ENCODE results near the gene HNRNPLL. TPM values are rescaled to one million over a fixed set of nuclear protein-coding genes. Genes with fewer than 3 reads are reported as not detected.
"Not testable (repeated sequence)": the region's sequence is repeated elsewhere in the genome, so short reads cannot be mapped to it uniquely, and the experiment has no call there.

Gene HNRNPLL
- total RNA-seq, 2 donors from 2014 or later: 84.9 to 122 TPM

- Mint-ChIP-seq H3K27me3 (no peaks in the 10 kb centered on the region), H3K4me1 (no peaks in the 10 kb centered on the region), H3K9me3 (no peaks in the 10 kb centered on the region), H3K4me3 (no peak overlapping the region), H3K27ac (no peak overlapping the region), H3K36me3 (ENCODE audit: low read depth) (peaks cover 76% of the 10 kb centered on the region)
- no peak for ATAC-seq (replicated peaks)
These were observed 44.7 kb downstream of the HNRNPLL start for GRCh38 chr2:38557981-38558380.

GRCh38 chr2:38557217-38557616 lies 45.5 kb downstream of the HNRNPLL start:
- H3K9me3 Mint-ChIP-seq: no peaks in the 10 kb centered on the region
- ATAC-seq (replicated peaks): no peak

GRCh38 chr2:38556006-38556801 lies 46.5 kb downstream of the HNRNPLL start:
- H3K9me3 Mint-ChIP-seq: no peaks in the 10 kb centered on the region
- no peak overlapping the region for H3K4me3 Mint-ChIP-seq
- peaks cover 9% of the 10 kb centered on the region for H3K4me1 Mint-ChIP-seq
- no peak for ATAC-seq (replicated peaks)
- peaks cover 77% of the 10 kb centered on the region for H3K36me3 Mint-ChIP-seq (ENCODE audit: low read depth)
- H3K27ac Mint-ChIP-seq: no peak overlapping the region
- no peaks in the 10 kb centered on the region for H3K27me3 Mint-ChIP-seq

More at GRCh38 chr2:38557217-38557616, 45.5 kb downstream of the HNRNPLL start:
- H3K4me3 Mint-ChIP-seq: no peak overlapping the region
- H3K27me3 Mint-ChIP-seq: no peaks in the 10 kb centered on the region
- H3K27ac Mint-ChIP-seq: peak overlapping the region; percentile 33
- H3K4me1 Mint-ChIP-seq: peaks cover 3% of the 10 kb centered on the region
- peaks cover 77% of the 10 kb centered on the region for H3K36me3 Mint-ChIP-seq (ENCODE audit: low read depth)

GRCh38 chr2:38554973-38555595 lies 47.6 kb downstream of the HNRNPLL start:
- Mint-ChIP-seq H3K36me3 (ENCODE audit: low read depth) (peaks cover 75% of the 10 kb centered on the region), H3K4me3 (no peak overlapping the region), H3K27me3 (no peaks in the 10 kb centered on the region), H3K4me1 (peaks cover 9% of the 10 kb centered on the region), H3K9me3 (no peaks in the 10 kb centered on the region), H3K27ac (peak overlapping the region; percentile 24)
- peak; percentile 23 for ATAC-seq (replicated peaks)

GRCh38 chr2:38553554-38553953 lies 49.2 kb downstream of the HNRNPLL start:
- Mint-ChIP-seq H3K9me3 (no peaks in the 10 kb centered on the region), H3K27ac (no peak overlapping the region), H3K4me1 (peaks cover 9% of the 10 kb centered on the region), H3K4me3 (no peak overlapping the region), H3K36me3 (ENCODE audit: low read depth) (peaks cover 59% of the 10 kb centered on the region), H3K27me3 (no peaks in the 10 kb centered on the region)
- ATAC-seq (replicated peaks): no peak

- Mint-ChIP-seq H3K4me1 (peaks cover 9% of the 10 kb centered on the region), H3K27me3 (no peaks in the 10 kb centered on the region), H3K27ac (peak overlapping the region; percentile 70), H3K36me3 (ENCODE audit: low read depth) (peaks cover 47% of the 10 kb centered on the region), H3K4me3 (no peak overlapping the region), H3K9me3 (no peaks in the 10 kb centered on the region)
- ATAC-seq (replicated peaks): peak; percentile 28
These were observed 50.5 kb downstream of the HNRNPLL start for GRCh38 chr2:38552259-38552658.

- H3K4me3 Mint-ChIP-seq: no peak overlapping the region
- H3K9me3 Mint-ChIP-seq: no peaks in the 10 kb centered on the region
- peak; percentile 35 for ATAC-seq (replicated peaks)
- H3K27me3 Mint-ChIP-seq: no peaks in the 10 kb centered on the region
- H3K36me3 Mint-ChIP-seq (ENCODE audit: low read depth): peaks cover 42% of the 10 kb centered on the region
- peak overlapping the region; percentile 70 for H3K27ac Mint-ChIP-seq
- H3K4me1 Mint-ChIP-seq: peaks cover 9% of the 10 kb centered on the region
These were observed 51.0 kb downstream of the HNRNPLL start for GRCh38 chr2:38551746-38552145.

- Mint-ChIP-seq H3K36me3 (ENCODE audit: low read depth) (peaks cover 41% of the 10 kb centered on the region), H3K9me3 (no peaks in the 10 kb centered on the region), H3K27me3 (no peaks in the 10 kb centered on the region), H3K27ac (peak overlapping the region; percentile 70), H3K4me1 (peaks cover 9% of the 10 kb centered on the region), H3K4me3 (no peak overlapping the region)
- ATAC-seq (replicated peaks): no peak
These were observed 51.6 kb downstream of the HNRNPLL start for GRCh38 chr2:38551171-38551570.

GRCh38 chr2:38549851-38550250 lies 52.9 kb downstream of the HNRNPLL start:
- Mint-ChIP-seq H3K4me3 (no peak overlapping the region), H3K36me3 (ENCODE audit: low read depth) (peaks cover 33% of the 10 kb centered on the region), H3K4me1 (peaks cover 9% of the 10 kb centered on the region), H3K27me3 (no peaks in the 10 kb centered on the region), H3K27ac (no peak overlapping the region), H3K9me3 (no peaks in the 10 kb centered on the region)
- no peak for ATAC-seq (replicated peaks)

GRCh38 chr2:38549071-38549704 lies 53.5 kb downstream of the HNRNPLL start:
- no peaks in the 10 kb centered on the region for H3K9me3 Mint-ChIP-seq
- H3K4me1 Mint-ChIP-seq: peaks cover 9% of the 10 kb centered on the region
- no peak overlapping the region for H3K4me3 Mint-ChIP-seq
- no peak overlapping the region for H3K27ac Mint-ChIP-seq
- peaks cover 28% of the 10 kb centered on the region for H3K36me3 Mint-ChIP-seq (ENCODE audit: low read depth)
- ATAC-seq (replicated peaks): no peak
- no peaks in the 10 kb centered on the region for H3K27me3 Mint-ChIP-seq

GRCh38 chr2:38547791-38548190 lies 54.9 kb downstream of the HNRNPLL start:
- H3K27me3 Mint-ChIP-seq: no peaks in the 10 kb centered on the region
- no peak overlapping the region for H3K4me3 Mint-ChIP-seq
- H3K36me3 Mint-ChIP-seq (ENCODE audit: low read depth): peaks cover 25% of the 10 kb centered on the region
- H3K27ac Mint-ChIP-seq: peak overlapping the region; percentile 54
- H3K4me1 Mint-ChIP-seq: peaks cover 14% of the 10 kb centered on the region
- ATAC-seq (replicated peaks): no peak
- H3K9me3 Mint-ChIP-seq: no peaks in the 10 kb centered on the region

- H3K27me3 Mint-ChIP-seq: no peaks in the 10 kb centered on the region
- no peak overlapping the region for H3K4me3 Mint-ChIP-seq
- peak; percentile 27 for ATAC-seq (replicated peaks)
- H3K9me3 Mint-ChIP-seq: no peaks in the 10 kb centered on the region
- H3K4me1 Mint-ChIP-seq: peaks cover 10% of the 10 kb centered on the region
- peak overlapping the region; percentile 20 for H3K27ac Mint-ChIP-seq
- peaks cover 13% of the 10 kb centered on the region for H3K36me3 Mint-ChIP-seq (ENCODE audit: low read depth)
These were observed 56.1 kb downstream of the HNRNPLL start for GRCh38 chr2:38546585-38546984.

- H3K4me1 Mint-ChIP-seq: peaks cover 10% of the 10 kb centered on the region
- H3K9me3 Mint-ChIP-seq: no peaks in the 10 kb centered on the region
- no peak overlapping the region for H3K4me3 Mint-ChIP-seq
- peaks cover 7% of the 10 kb centered on the region for H3K36me3 Mint-ChIP-seq (ENCODE audit: low read depth)
- H3K27ac Mint-ChIP-seq: no peak overlapping the region
- ATAC-seq (replicated peaks): no peak
- H3K27me3 Mint-ChIP-seq: no peaks in the 10 kb centered on the region
These were observed 56.7 kb downstream of the HNRNPLL start for GRCh38 chr2:38546064-38546463.

GRCh38 chr2:38542248-38542631 lies 60.5 kb downstream of the HNRNPLL start:
- not testable (repeated sequence) for H3K36me3 Mint-ChIP-seq (ENCODE audit: low read depth); H3K4me1 Mint-ChIP-seq; H3K9me3 Mint-ChIP-seq; H3K27me3 Mint-ChIP-seq
- ATAC-seq (replicated peaks): peak; percentile 53
- Mint-ChIP-seq H3K4me3 (peak overlapping the region; percentile 61), H3K27ac (peak overlapping the region; percentile 44)
